HG03457 (cell line): ENCODE data around the gene PAGE2B.
"Not testable (repeated sequence)": the region's sequence is repeated elsewhere in the genome, so short reads cannot be mapped to it uniquely, and the experiment has no call there.

Experiments
- ATAC-seq: cut with Tn5 transposase; IDR thresholded peaks from one replicate; pipeline ENCODE4 v1.9.1; 2021; ENCODE audit warnings: moderate number of reproducible peaks; ENCODE audit not compliant: unreplicated experiment

The PAGE2B gene

GRCh38 chrX:55107911-55108310, 33.1 kb downstream of the PAGE2B start:
- no peak for ATAC-seq

- ATAC-seq = no peak
Observed at GRCh38 chrX:55109306-55109705, 34.5 kb downstream of the PAGE2B start.

GRCh38 chrX:55111578-55112254, 36.9 kb downstream of the PAGE2B start:
- no peak for ATAC-seq

GRCh38 chrX:55116589-55116988, 41.8 kb downstream of the PAGE2B start:
- ATAC-seq = not testable (repeated sequence)

- ATAC-seq = no peak
Observed at GRCh38 chrX:55118574-55118973, 43.7 kb downstream of the PAGE2B start.

- ATAC-seq = no peak
Observed at GRCh38 chrX:55119271-55119670, 44.4 kb downstream of the PAGE2B start.

GRCh38 chrX:55119712-55120111, 44.9 kb downstream of the PAGE2B start:
- ATAC-seq = no peak

- ATAC-seq = no peak
Observed at GRCh38 chrX:55120761-55121358, 46.0 kb downstream of the PAGE2B start.

- ATAC-seq = no peak
Observed at GRCh38 chrX:55123900-55124299, 49.1 kb downstream of the PAGE2B start.

- no peak for ATAC-seq
Observed at GRCh38 chrX:55127692-55128091, 52.9 kb downstream of the PAGE2B start.
